Ishikawa (cell line): Measurements from ENCODE around the gene HAPLN2.

Experiments used
- CEBPB ChIP-seq: IDR thresholded peaks from 2 replicates; pipeline ENCODE4 v1.6.1; 2012
- CREB1 ChIP-seq: IDR thresholded peaks from 2 replicates; pipeline ENCODE4 v1.6.1; 2012; ENCODE audit warnings: low read depth
- EGR1 ChIP-seq: IDR thresholded peaks from 2 replicates; pipeline ENCODE4 v1.6.1; 2012
- EP300 ChIP-seq: IDR thresholded peaks from 2 replicates; pipeline ENCODE4 v1.6.1; 2012; ENCODE audit warnings: borderline replicate concordance
- FOXM1 ChIP-seq: IDR thresholded peaks from 2 replicates; pipeline ENCODE4 v1.6.1; 2012; ENCODE audit warnings: low read depth, borderline replicate concordance
- MAX ChIP-seq: IDR thresholded peaks from 2 replicates; pipeline ENCODE4 v1.6.1; 2012
- NFIC ChIP-seq: IDR thresholded peaks from 2 replicates; pipeline ENCODE4 v1.6.1; 2012
- RAD21 ChIP-seq: IDR thresholded peaks from 2 replicates; pipeline ENCODE4 v1.6.1; 2012; ENCODE audit warnings: low read depth
- REST ChIP-seq: IDR thresholded peaks from 2 replicates; pipeline ENCODE4 v1.6.1; 2012; ENCODE audit warnings: low read depth, mild to moderate bottlenecking
- TAF1 ChIP-seq: IDR thresholded peaks from 2 replicates; pipeline ENCODE4 v1.6.1; 2012; ENCODE audit warnings: low read depth, mild to moderate bottlenecking
- TCF12 ChIP-seq: IDR thresholded peaks from 2 replicates; pipeline ENCODE4 v1.6.1; 2012; ENCODE audit warnings: low read depth
- TEAD4 ChIP-seq: IDR thresholded peaks from 2 replicates; pipeline ENCODE4 v1.6.1; 2012
- USF1 ChIP-seq: IDR thresholded peaks from 2 replicates; pipeline ENCODE4 v1.6.1; 2012
- YY1 ChIP-seq: IDR thresholded peaks from 2 replicates; pipeline ENCODE4 v1.6.1; 2012; ENCODE audit warnings: low read depth
- ZBTB7A ChIP-seq: IDR thresholded peaks from 2 replicates; pipeline ENCODE4 v1.6.1; 2012; ENCODE audit warnings: low read depth

Gene HAPLN2

GRCh38 chr1:156608981-156609380 lies 10.2 kb upstream of the HAPLN2 start:
- no peak for TF ChIP-seq MAX
- peak; percentile 68; the same call in 1 of the 2 replicates for TF ChIP-seq RAD21
- TF ChIP-seq NFIC, result no peak
- TF ChIP-seq USF1, result no peak
- TF ChIP-seq CEBPB, result no peak
- no peak for TF ChIP-seq ZBTB7A
- no peak for TF ChIP-seq FOXM1
- no peak for TF ChIP-seq EP300

GRCh38 chr1:156612666-156613065 lies 6.5 kb upstream of the HAPLN2 start:
- TF ChIP-seq EP300 (no peak), REST (no peak), YY1 (no peak), CEBPB (no peak), TEAD4 (no peak), FOXM1 (no peak), RAD21 (no peak), EGR1 (no peak), MAX (no peak), NFIC (no peak), TCF12 (no peak), CREB1 (no peak), TAF1 (no peak), ZBTB7A (no peak), USF1 (no peak)

- TF ChIP-seq REST (no peak), CREB1 (no peak), YY1 (no peak), EGR1 (no peak), TEAD4 (no peak), ZBTB7A (no peak)
Observed at GRCh38 chr1:156615946-156616345, 3.3 kb upstream of the HAPLN2 start.

GRCh38 chr1:156616463-156616862 lies 2.8 kb upstream of the HAPLN2 start:
- TF ChIP-seq EGR1 (no peak), NFIC (peak; percentile 21; the same call in 1 of the 2 replicates)

GRCh38 chr1:156619582-156619955 lies 354 bp downstream of the HAPLN2 start:
- TF ChIP-seq YY1, result no peak
- TF ChIP-seq NFIC, result no peak
- no peak for TF ChIP-seq EP300
- no peak for TF ChIP-seq TAF1
- no peak for TF ChIP-seq FOXM1
- no peak for TF ChIP-seq EGR1
- TF ChIP-seq TCF12, result no peak
- TF ChIP-seq ZBTB7A, result no peak
- TF ChIP-seq RAD21, result no peak
- no peak for TF ChIP-seq CEBPB
- no peak for TF ChIP-seq REST
- TF ChIP-seq TEAD4, result no peak
- TF ChIP-seq USF1, result no peak
- TF ChIP-seq CREB1, result no peak
- no peak for TF ChIP-seq MAX
